Activated CD4-positive, alpha-beta T cell treated with anti-CD3 and anti-CD28 coated beads, Interleukin-10, Interleukin-2, amounts not matched to agents 100 ng/mL and 50 ng/mL, durations not matched to agents 16 hours and 8 hours (primary cell): ENCODE results near the gene ACOX2.
A peak's percentile ranks its signal among the peaks of the same experiment; 100 is the strongest.

Experiments
- DNase-seq: peaks from one replicate; pipeline ENCODE4 v3.0.0-alpha.2; 2020

ACOX2 gene

GRCh38 chr3:58470363-58471024 is 66.5 kb downstream of the ACOX2 start:
- DNase-seq = no peak

DNA sequence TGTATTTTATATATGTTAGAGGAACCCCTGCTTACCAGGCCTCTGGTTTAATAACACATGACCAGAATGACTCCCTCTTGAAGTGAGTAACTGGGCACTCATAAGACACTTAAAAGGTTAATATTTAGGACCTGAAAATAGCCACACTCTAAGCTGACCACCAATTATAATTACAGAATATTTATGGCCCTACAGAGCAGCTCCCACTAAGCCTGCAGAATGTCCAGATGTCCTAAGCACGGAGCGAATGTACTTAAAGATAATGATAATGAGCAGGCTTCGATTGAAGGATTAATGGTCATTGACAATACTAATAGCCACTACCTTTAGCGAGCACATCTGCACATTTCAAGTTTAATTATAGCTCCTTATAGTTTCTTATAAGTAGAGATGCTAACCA is 67.9 kb downstream of the ACOX2 start:
- no peak for DNase-seq

DNA sequence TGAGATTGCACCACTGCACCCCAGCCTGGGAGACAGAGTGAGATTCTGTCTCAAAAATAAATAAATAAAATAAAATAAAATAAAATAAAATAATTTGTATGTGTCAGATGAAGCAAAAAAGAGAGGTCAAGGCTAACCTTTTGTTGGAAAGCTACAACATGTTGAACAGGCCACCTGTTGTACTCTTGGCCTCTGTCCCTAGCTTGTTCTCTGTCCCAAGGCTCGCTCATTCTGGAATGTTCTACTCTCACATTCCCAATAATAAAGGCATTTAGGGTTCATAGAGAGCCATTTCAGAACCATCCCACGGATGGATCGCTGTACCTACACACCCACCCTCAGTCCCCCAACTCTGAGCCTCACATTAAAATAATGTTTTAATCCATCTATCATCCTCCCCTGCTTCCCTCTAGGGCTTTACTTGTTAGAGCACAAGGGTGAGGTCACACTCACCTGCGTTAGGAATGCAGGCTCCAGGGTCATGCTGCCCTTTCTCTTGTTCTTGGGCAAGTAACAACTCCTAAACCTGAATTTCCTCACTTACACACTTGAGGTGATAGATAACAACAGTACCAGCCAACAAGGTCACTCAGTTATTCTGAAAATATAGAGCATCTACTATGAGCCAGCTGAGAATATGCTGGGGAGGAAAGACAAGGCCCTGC is 70.0 kb downstream of the ACOX2 start:
- DNase-seq = no peak

DNA sequence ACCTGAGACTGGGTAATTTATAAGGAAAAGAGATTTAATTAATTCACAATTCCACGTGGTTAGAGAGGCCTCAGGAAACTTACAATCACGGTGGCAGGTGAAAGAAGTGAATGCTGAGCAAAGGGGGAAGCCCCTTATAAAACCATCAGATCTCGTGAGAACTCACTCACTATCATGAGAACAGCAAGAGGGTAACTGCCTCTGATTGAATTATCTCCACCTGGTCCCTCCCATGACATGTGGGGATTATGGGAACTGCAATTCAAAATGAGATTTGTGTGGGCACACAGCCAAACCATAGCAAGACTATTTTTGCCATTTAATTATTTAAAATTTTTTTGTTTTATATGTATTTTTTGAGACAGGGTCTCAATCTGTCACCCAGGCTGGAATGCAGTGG is 72.1 kb downstream of the ACOX2 start:
- DNase-seq = peak; percentile 63

DNA sequence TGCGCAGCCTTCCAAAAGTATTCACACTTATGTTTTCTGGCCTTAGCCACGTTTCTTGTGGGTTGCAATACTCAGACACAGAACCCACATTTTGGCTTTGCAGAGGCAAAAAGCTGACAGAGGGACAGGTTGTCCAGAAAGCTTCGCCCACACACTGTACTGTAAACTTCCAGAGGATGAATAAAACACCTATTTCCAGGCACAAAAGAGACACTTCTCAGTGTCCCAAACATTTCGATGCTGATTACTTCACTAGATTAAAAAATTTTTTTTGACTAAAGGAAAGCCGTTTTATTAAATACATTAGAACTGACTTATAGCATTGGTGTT is 73.1 kb downstream of the ACOX2 start:
- DNase-seq = no peak

DNA sequence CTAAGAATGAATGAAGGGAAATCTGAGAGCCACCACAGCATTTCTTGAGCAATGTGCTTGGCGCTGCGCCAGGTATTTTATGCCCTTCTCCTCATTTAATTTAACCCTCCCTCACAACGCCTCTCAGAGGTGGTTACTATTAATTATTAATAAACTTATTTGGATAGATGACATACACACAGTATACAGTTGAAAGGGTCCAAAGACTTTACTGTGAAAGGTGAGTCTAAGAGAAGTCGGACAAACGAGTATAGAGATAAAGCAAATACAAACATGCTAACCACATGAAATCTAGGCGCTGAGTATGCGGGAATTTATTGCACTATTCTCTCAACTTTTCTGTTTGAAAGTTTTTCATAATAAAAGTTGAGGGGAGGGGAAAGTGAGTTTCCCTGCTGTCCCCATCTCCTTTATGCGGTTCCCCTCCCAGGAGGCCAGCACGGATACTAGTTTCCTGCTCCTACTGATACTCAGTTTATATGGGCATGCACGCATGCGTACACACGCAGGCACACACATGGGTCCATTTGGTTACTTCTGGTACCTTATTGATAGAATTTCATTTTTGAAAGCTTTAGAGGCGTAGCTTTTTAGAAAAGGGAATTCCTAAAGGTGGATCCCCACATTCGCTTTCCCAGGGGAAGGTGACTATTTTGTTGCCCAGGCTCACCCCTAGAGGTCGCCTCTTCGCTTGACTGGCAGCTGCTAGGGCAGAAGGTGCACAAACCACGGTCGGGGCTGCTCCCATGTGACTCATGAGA is 73.6 kb downstream of the ACOX2 start:
- DNase-seq = peak; percentile 95

- DNase-seq = no peak
Observed at GRCh38 chr3:58462829-58463180, 74.2 kb downstream of the ACOX2 start.

DNA sequence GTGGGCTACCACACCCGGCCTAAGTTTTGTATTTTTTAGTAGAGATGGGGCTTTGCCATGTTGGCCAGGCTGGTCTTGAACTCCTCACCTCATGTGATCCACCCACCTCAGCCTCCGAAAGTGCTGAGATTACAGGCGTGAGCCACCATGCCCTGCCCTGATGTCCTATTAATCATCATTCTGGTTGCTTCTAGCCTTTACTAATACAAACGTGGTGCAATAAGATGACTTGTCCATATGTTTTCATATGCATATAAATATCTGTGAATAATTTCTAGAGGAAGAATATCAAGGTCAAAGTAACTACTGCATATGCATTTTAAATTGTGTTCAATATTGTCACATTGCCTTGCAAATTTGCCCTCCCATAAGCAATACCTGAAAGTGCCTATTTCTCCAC is 77.8 kb downstream of the ACOX2 start:
- no peak for DNase-seq
